ENCODE data around the gene INO80D.
"Not testable (repeated sequence)": the region's sequence is repeated elsewhere in the genome, so short reads cannot be mapped to it uniquely, and the experiment has no call there.

The INO80D gene

DNA sequence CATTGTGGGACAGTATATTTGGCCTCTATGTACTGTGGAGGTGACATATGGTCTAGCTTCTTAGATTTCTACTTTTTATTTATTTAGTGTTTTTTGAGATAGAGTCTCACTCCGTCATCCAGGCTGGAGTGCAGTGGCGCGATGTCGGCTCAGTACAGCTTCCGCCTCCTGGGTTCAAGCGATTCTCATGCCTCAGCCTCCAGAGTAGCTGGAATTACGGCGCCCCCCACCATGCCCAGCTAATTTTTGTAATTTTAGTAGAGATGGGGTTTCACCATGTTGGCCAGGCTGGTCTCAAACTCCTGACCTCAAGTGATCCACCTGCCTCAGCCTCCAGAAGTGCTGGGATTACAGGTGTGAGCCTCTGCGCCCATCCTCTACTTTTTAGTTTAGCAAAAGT lies 99.6 kb downstream of the INO80D start:
- in situ Hi-C loops (cut with MboI; ENCODE audit: low sequenced_read_pairs): not testable (repeated sequence)

DNA sequence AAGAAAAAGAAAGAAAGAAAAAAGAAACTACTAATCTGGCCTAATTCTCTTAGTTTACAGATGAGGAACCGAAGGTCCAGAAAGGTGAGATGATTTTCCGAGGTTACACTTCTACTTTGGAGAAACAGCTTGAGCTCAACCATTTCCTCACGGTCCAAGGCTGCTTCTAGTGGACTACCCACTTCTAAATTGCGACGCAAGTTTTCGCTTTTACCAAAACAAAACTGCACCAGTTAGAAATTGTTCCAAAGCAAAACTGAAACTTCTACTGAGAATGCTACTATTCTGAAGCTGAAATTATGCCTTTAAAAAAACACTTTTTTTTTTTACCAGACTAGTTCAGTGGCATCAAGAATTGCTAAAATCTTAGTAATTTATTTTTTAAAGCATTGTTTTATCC lies 101.6 kb downstream of the INO80D start:
- in situ Hi-C loops (cut with MboI; ENCODE audit: low sequenced_read_pairs): no loop called here

DNA sequence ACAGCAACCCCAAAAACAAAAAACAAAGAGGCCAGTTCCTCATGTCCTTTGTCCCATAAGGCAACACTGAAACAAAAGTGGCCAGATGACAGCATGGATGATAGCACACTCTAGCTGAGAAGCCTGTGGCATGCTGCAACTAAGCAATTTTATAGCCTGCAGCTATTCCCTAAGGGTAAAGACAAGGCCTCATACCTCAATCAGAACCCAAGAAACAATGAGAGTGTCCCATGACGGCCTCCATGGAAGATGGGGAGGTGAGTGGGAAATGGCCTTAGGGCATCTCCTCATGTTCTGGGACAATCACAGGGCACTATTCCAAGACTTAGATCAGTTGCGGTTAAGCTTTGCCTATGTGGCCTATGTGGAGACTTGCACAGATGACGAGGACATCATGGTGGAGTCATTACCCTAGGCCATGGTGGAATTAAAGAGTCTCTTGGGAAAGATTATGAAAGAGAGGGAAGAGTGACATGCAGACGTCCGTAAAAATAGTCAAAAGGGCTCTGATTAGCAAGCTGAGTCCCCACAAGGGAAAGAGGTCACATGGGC lies 103.1 kb downstream of the INO80D start:
- in situ Hi-C loops (cut with MboI; ENCODE audit: low sequenced_read_pairs): no loop called here

DNA sequence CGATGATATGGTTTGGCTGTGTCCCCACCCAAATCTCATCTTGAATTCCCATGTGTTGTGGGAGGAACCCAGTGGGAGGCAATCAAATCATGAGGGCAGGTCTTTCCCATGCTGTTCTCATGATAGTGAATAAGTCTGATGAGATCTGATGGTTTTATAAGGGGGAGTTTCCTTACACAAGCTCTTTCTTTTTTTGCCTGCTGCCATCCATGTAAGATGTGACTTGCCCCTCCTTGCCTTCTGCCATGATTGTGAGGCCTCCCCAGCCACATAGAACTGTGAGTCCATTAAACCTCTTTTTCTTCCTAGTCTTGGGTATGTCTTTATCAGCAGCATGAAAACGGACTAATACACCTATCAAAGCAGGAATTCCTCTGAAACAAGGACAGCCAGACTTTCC lies 107.2 kb downstream of the INO80D start:
- in situ Hi-C loops (cut with MboI; ENCODE audit: low sequenced_read_pairs): not testable (repeated sequence)

DNA sequence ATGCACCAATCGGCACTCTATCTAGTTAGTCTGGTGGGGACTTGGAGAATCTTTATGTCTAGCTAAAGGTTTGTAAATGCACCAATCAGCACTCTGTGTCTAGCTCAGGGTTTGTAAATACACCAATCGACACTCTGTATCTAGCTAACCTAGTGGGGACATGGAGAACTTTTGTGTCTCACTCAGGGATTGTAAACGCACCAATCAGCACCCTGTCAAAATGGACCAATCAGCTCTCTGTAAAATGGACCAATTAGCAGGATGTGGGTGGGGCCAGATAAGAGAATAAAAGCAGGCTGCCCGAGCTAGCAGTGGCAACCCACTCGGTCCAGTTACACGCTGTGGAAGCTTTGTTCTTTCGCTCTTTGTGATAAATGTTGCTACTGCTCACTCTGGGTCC lies 108.3 kb downstream of the INO80D start:
- in situ Hi-C loops (cut with MboI; ENCODE audit: low sequenced_read_pairs): not testable (repeated sequence)

DNA sequence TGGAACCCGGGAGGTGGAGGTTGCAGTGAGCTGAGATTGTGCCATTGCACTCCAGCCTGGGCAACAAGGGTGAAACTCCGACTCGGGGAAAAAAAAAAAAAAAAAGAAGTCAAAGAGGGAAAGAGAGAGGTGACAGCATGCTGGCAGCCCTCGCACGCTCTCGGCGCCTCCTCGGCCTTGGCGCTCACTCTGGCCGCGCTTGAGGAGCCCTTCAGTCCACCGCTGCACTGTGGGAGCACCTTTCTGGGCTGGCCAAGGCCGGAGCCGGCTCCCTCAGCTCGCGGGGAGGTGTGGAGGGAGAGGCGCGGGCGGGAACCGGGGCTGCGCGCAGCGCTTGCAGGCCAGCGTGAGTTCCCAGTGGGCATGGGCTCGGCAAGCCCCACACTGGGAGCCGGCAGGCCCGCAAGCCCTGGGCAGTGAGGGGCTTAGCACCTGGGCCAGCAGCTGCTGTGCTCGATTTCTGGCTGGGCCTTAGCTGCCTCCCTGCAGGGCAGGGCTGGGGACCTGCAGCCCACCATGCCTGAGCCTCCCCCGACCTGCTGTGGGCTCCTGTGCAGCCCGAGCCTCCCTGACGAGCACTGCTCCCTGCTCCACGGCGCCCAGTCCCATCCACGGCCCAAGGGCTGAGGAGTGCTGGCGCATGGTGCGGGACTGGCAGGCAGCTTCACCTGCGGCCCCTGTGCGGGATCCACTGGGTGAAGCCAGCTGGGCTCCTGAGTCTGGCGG lies 108.9 kb downstream of the INO80D start:
- in situ Hi-C loops (cut with MboI; ENCODE audit: low sequenced_read_pairs): not testable (repeated sequence)

DNA sequence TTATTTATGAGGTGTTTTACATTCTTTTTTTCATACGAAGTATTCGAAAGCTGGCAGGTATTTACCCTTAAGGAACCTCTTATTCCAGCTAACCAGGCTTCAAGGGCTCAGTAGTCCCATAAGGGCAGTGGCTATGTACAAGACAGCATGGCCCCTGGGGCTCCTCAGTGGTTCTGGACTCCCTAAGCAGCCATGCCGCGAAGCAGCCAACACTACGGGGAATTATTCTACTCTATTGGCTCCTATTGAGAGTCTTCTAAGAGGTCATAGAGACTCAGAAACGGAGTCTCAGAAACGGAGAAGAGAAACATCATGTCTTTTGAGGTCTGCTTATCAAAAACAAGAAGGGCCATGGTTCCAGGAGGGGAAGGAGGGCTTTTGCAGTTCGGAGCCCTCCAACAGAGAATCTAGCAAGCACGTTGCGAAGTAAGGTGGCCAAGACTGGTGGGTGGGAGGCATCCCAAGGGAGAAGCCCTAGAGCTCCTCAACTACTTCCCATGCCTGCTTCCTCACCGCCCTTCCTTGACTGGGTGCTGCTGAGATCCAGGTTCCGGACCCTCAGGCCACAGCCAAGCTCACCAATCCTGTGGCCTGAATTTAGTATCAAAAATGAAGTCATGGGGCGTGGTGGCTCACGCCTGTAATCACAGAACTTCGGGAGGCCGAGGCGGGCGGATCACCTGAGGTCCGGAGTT lies 109.7 kb downstream of the INO80D start:
- in situ Hi-C loops (cut with MboI; ENCODE audit: low sequenced_read_pairs): no loop called here

DNA sequence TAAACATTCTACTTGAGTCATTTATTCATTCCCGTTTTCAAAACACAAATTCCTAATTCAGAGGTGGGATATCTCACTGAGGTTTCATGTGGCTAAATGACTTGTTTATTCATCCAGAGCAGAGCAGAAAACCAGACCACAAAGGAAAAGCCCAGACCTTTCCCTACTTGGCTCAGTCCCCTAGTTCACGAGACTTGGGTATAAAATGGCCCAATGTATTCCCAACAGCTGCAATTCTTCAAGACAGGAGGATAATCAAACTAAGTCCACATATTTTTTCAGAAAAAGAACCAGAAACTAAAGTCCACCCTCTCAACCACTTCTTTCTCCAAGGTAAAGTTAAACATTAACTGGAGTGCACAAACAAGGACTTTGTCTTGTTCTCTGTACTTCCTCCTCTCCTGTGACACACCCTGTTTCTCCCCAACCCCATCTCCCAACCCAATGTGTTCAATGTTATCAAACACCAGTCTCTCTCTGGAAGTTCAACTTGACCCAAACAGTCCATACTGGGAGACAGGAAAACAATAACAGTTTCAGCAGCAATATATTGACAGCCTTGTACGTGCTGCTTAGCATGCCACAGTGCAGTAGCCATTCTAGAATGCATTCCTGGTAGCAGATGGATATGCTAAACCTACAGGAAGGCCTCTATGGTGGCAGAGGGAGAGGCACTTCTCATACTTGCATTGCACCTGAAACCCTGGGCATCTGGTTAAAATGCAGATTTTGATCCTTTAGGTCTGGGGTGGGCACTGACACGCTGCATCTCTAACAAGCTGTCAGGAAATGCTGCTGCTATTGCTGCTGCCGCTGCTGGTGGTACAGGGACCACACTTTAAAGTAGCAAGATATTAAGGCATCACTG lies 110.7 kb downstream of the INO80D start:
- in situ Hi-C loops (cut with MboI; ENCODE audit: low sequenced_read_pairs): no loop called here

DNA sequence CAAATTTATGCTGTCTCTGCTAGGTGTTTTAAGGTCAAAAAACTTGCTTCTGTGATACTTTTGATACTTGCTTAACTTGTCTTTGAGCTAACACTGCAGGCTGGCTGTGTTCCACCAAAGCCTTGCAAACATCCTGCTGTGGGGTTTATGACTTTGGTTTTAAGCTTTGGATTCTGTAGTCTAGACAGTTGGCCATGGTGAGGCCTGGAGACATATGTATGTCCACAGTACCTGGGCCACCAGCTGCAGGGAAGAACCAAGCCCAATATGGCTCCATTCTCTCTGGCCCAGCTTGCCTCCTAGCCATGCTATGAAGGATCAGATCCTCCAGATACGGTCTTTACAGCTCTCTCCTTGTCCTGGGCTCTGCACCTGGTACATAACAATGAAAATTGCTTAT lies 113.9 kb downstream of the INO80D start:
- in situ Hi-C loops (cut with MboI; ENCODE audit: low sequenced_read_pairs): no loop called here

- in situ Hi-C loops (cut with MboI; ENCODE audit: low sequenced_read_pairs): no loop called here
These were observed 115.6 kb downstream of the INO80D start for GRCh38 chr2:205970348-205970747.

DNA sequence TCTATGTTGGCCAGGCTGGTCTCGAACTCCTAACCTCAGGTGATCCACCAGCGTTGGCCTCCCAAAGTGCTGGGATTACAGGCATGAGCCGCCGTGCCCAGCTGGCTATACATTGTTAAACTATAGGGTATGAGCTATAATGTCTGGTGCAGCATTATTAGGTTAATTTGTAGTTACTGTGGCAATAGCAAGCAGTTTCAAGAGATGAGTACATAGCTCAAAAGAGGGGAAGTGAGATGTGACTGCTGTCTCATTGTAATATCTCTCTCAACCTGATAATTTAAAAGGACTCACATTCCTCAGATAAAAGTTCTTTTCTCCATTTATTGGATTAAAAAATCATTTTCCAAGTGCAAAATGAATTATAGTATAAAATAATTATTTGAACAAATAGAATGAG lies 116.4 kb downstream of the INO80D start:
- in situ Hi-C loops (cut with MboI; ENCODE audit: low sequenced_read_pairs): no loop called here

DNA sequence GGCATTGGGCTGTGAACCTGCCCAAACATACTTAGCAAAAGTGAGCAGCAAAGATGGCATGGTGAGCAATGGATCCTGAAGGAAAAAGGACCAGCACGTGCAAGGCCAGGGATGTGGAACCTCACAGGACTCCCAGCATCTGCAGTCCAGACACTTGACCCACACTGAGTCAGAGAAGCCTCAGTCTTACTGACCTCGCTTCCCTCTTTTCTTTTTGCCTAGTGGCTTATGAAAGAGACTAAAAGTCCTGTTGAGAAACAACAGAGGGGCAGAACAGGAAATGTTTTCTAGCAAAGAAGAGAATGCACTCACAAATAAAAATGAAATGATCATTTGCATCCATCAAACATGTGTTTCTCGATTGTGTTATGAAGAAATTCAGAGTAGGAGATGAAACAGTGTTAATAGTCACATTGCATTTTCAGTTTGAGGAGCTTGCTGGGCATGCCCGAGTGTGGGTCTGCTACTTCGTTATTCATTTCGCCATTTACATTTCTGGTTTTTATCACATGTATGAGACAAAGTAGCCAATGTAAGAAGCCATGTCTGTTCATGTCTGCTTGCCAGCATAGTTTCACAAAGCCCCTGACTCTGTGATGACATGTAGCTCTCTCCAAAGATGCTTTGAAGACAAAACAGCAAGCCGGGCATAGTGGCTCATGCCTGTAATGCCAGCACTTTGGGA lies 118.4 kb downstream of the INO80D start:
- in situ Hi-C loops (cut with MboI; ENCODE audit: low sequenced_read_pairs): no loop called here

GRCh38 chr2:205965707-205966106 lies 120.3 kb downstream of the INO80D start:
- in situ Hi-C loops (cut with MboI; ENCODE audit: low sequenced_read_pairs): no loop called here

DNA sequence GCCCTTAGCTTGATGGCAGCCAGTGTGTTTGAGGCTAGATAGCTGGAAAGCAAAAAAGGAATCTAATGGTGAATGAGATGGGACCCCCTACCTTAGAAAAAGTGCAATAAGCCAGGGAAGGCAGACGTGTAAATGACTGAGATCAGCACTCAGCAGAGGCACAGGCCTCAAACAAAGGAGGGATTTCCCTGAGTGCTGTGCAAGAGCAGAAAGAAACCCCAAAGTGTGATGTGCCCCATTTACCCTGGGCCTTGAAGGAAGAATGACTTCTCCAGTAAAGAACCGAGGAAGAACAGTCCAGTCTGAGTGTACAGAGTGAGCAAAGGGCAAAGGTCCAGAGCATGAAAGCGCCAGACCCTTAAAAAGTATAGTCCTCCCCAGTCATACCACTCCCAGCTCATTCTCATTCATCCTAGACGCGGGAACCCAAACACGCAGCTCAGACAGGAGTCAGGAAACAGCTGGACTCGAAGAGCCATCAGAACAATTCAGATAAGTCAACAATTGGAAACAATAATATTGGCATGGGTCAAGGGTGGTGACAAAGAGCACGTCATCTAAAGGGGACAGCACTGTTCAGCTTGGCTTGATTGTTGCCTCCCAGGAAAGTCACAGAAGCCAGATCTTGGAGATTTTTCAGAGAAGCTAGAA lies 121.7 kb downstream of the INO80D start:
- in situ Hi-C loops (cut with MboI; ENCODE audit: low sequenced_read_pairs): no loop called here

DNA sequence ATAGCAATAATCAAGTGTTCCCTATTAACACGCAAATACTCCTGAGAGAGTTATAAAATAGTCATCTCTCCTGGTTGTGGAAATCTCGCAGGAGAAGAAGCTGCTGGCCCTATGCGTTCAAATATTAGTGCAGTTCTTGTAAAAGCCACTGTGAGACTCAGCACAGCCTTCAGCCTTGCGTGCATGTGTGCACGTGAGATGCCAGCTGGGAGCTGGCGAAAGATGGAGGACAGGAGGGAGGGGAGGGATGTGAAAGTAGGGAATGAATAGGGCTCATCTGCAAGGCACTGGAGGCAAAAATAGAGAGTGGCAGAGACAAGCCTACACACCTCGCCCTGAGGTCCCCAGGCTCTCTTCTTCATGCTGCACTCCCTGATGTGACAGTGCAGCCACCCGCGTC lies 126.5 kb downstream of the INO80D start:
- in situ Hi-C loops (cut with MboI; ENCODE audit: low sequenced_read_pairs): no loop called here

DNA sequence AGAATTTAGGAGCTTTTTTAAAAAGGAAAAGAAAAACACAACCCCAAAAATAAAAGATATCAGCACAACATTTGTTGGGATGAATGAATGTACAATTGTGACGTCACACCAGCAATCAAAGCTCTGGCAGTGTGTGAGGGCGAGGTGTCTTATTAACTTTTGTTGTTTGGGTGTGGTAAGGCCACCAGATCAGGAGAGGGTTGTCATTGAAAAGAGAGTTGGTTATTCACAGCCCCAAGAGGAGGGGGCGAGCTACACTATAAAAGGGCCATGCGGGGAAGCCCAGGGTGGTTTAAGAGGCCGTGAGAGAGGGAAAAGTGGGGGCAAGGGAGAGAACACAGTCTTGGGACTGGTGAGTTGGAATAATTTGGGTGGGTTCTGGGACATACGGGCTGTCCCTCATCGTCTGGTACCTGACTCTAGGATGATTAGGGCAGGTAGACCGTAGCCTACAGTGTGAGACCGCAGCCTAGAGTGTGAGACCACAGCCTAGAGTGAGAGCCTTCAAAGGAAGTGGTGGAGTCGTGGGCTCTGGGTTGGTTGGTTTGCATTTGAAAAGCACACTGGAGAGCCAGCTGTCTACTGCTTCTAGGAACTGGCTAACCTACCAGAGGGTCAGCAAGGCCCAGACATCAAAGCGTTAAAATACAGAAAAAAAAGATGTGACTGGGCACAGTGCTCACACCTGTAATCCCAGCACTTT lies 128.4 kb downstream of the INO80D start:
- in situ Hi-C loops (cut with MboI; ENCODE audit: low sequenced_read_pairs): no loop called here

DNA sequence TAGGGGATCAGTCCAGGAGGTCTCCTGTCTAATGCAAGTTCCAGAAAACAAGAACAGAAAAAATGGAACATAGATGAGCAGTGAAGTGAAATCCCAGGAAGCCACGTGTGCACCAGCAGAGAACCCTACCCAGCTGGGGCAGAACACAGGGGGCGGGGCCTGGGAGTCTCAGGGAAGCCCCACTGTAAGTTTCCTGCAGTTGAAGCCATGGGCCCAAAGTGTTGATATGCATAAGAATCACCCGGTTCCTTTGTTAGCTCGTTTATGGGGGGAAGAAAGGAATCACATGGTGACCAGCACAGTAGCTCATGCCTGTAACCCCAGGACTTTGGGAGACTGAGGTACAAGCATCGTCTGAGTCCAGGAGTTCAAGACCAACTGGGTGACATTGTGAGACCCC lies 131.3 kb downstream of the INO80D start:
- in situ Hi-C loops (cut with MboI; ENCODE audit: low sequenced_read_pairs): no loop called here

DNA sequence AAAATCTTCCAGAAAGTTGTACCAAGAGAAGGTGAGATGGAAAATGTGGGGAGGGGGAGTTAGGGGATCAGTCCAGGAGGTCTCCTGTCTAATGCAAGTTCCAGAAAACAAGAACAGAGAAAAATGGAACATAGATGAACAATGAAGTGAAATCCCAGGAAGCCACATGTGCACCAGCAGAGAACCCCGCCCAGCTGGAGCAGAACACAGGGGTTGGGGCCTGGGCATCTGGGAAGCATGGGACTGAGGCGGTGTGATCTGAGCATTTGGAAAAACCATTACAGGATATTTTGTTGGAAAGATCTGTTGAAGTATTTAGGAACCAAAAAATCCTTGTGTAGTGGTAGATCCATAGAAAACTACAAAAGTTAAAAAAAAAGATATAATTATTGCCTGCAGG lies 133.7 kb downstream of the INO80D start:
- in situ Hi-C loops (cut with MboI; ENCODE audit: low sequenced_read_pairs): no loop called here

- in situ Hi-C loops (cut with MboI; ENCODE audit: low sequenced_read_pairs): no loop called here
These were observed 137.1 kb downstream of the INO80D start for GRCh38 chr2:205948883-205949282.

GRCh38 chr2:205948496-205948837 lies 137.5 kb downstream of the INO80D start:
- in situ Hi-C loops (cut with MboI; ENCODE audit: low sequenced_read_pairs): no loop called here

Measured in hTERT RPE-1 (cell line).